Esophagus muscularis mucosa (tissue), 4 donors: Measurements from ENCODE around the gene SLC29A3. TPM values are rescaled to one million over a fixed set of nuclear protein-coding genes. Genes with fewer than 3 reads are reported as not detected.

Experiments
- DNase-seq: peaks from one replicate; pipeline ENCODE4 v3.0.0-alpha.2; 2017; ENCODE audit errors: extremely low spot score
- H3K27ac ChIP-seq, 4 donors: fragments of 200-600 bp; sonication (generic); replicated peaks in 1 of 4; 1 replicate in 3 of 4; 2 replicates in 1 of 4; pipeline ENCODE4 v1.5.1; 2016 to 2019; ENCODE audit warnings: mild to moderate bottlenecking in 1 of 4
- H3K27me3 ChIP-seq, 4 donors: fragments of 200-600 bp; sonication (generic); one replicate each; pipeline versions ENCODE4 v1.5.1 to v1.6.0; 2016 to 2019
- H3K36me3 ChIP-seq, 4 donors: fragments of 200-600 bp; sonication (generic); one replicate each; pipeline ENCODE4 v1.5.1; 2016 to 2019
- H3K4me1 ChIP-seq, 4 donors: fragments of 200-600 bp; sonication (generic); one replicate each; pipeline ENCODE4 v1.5.1; 2016 to 2019
- H3K4me3 ChIP-seq, 4 donors: fragments of 200-600 bp; sonication (generic); 1 replicate in 2 of 4; 2 replicates in 2 of 4; pipeline ENCODE4 v1.5.1; 2016 to 2019; ENCODE audit warnings: mild to moderate bottlenecking in 4 of 4, moderate library complexity in 1 of 4
- H3K9me3 ChIP-seq, 4 donors: fragments of 200-600 bp; sonication (generic); 1 replicate in 3 of 4; 2 replicates in 1 of 4; pipeline ENCODE4 v1.5.1; 2016 to 2019
- EP300 ChIP-seq: sonication (generic); formaldehyde crosslinking; IDR thresholded peaks from one replicate; pipeline ENCODE4 v1.6.1; 2017; ENCODE audit warnings: antibody characterized with exemption
- POLR2A ChIP-seq: fragments of 450-650 bp; IDR thresholded peaks from one replicate; pipeline ENCODE4 v1.6.1; 2017; ENCODE audit warnings: antibody characterized with exemption, moderate library complexity, mild to moderate bottlenecking, low read depth
- POLR2AphosphoS5 ChIP-seq, 2 donors: sonication (generic); formaldehyde crosslinking; IDR thresholded peaks; one replicate each; pipeline ENCODE4 v1.6.1; 2017; ENCODE audit warnings: antibody characterized with exemption in 2 of 2
- WGBS: methylation state at CpG from one replicate; pipeline ENCODE4 v1.1.5; 2018; 5-methylcytosine and 5-hydroxymethylcytosine counted together
- intact Hi-C: fragments of 100-400 bp; cut with DNase I; formaldehyde crosslinking; loops from one replicate; pipeline ENCODE4 v1.15.1; 2023
- total RNA-seq, 4 donors: library from RNA; depleted of rRNA; stranded (reverse); fragments of >200 nt; gene quantifications; one replicate each; pipeline versions ENCODE4 v1.1.0 to v1.2.1, GENCODE V29; 2016
- TF ChIP-seq, protein P1 (sequence below), 3 experiments: fragments of 200-600 bp in 2 of 3; fragments of 450-650 bp in 1 of 3; sonication (generic) in 2 of 3; IDR thresholded peaks; one replicate each; pipeline ENCODE4 v1.5.1; 2017 to 2019; ENCODE audit warnings: antibody characterized with exemption in 3 of 3, mild to moderate bottlenecking in 2 of 3, moderate library complexity in 1 of 3

Gene SLC29A3
- total RNA-seq, 4 donors from 2014 or later = 4.0 to 6.9 (median 5.0) TPM

DNA sequence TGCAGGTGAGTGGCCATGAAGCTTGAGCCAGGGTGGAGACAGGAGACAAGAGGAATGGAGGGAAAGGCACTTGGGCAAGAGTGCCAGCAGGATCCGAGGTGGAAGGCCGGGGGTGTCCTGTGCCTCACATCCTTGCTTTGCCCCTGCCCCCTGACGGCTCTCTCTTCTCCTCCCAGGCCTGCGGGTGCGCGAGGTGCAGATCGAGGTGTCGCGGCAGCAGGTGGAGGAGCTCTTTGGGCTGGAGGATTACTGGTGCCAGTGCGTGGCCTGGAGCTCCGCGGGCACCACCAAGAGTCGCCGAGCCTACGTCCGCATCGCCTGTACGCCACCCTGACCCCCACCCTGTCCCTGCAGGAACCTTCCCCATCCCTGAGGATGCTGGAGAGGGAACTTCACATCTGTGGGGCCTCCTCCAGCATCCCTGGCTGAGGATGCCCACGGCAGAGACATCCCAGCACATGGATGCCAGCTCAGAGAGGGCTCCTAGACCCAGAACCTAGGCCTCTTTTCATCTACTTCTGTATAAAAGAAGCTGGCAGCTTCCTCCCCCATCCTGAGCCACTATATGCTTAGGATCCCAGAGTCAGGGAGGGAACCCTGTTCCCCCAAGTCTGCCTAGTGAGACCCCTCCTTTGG lies 34.4 kb upstream of the SLC29A3 start:
- Histone ChIP-seq H3K9me3 (no peaks in the 10 kb centered on the region), H3K36me3 (peaks cover 0 to 52% (median 11%) of the 10 kb centered on the region in 4 donors), H3K27me3 (no peaks in the 10 kb centered on the region), H3K4me1 (no peaks in the 10 kb centered on the region), H3K27ac (no peak overlapping the region), H3K4me3 (no peak overlapping the region)
- DNase-seq = no peak
- TF ChIP-seq POLR2A = no peak
- TF ChIP-seq, protein P1, sequence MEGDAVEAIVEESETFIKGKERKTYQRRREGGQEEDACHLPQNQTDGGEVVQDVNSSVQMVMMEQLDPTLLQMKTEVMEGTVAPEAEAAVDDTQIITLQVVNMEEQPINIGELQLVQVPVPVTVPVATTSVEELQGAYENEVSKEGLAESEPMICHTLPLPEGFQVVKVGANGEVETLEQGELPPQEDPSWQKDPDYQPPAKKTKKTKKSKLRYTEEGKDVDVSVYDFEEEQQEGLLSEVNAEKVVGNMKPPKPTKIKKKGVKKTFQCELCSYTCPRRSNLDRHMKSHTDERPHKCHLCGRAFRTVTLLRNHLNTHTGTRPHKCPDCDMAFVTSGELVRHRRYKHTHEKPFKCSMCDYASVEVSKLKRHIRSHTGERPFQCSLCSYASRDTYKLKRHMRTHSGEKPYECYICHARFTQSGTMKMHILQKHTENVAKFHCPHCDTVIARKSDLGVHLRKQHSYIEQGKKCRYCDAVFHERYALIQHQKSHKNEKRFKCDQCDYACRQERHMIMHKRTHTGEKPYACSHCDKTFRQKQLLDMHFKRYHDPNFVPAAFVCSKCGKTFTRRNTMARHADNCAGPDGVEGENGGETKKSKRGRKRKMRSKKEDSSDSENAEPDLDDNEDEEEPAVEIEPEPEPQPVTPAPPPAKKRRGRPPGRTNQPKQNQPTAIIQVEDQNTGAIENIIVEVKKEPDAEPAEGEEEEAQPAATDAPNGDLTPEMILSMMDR (IDR thresholded peaks at IDR 0.05) = no peak
- no peak for TF ChIP-seq POLR2AphosphoS5 (IDR thresholded peaks at IDR 0.05)
- TF ChIP-seq EP300 = no peak
- intact Hi-C loops = loop anchor here (5.0 kb wide), 1 partner anchor 77 kb away; no protein-coding TSS in a partner anchor
- WGBS = 89% methylated on average over 14 of the region's 19 CpGs

DNA sequence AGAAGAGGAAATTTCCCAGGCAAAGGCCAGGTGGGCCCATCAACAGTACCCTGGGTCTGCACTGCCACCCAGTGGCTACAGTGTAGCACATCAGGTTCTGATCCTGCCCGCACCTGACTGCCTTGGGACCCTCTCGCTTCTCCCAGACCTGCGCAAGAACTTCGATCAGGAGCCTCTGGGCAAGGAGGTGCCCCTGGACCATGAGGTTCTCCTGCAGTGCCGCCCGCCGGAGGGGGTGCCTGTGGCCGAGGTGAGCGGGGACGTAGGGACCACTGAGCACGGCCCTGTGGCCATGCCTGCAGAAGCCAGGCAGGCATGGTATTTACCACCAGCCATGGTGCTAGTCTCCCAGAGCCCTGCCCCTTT lies 33.9 kb upstream of the SLC29A3 start:
- DNase-seq = no peak
- intact Hi-C loops = loop anchor here (5.0 kb wide), 1 partner anchor 78 kb away; no protein-coding TSS in a partner anchor
- 56% methylated on average over 5 of the region's 11 CpGs for WGBS
- peaks cover 0 to 49% (median 11%) of the 10 kb centered on the region in 4 donors for H3K36me3 ChIP-seq
- H3K27ac ChIP-seq = no peak overlapping the region
- TF ChIP-seq EP300 (no peak), POLR2AphosphoS5 (IDR thresholded peaks at IDR 0.05) (no peak), POLR2A (no peak)
- TF ChIP-seq, protein P1 (IDR thresholded peaks at IDR 0.05) = peak; percentile 67 to 74 (median 71)
- no peak overlapping the region for H3K4me3 ChIP-seq
- peaks cover 0 to 3% (median 0%) of the 10 kb centered on the region in 4 donors for H3K4me1 ChIP-seq
- H3K9me3 ChIP-seq = no peaks in the 10 kb centered on the region
- H3K27me3 ChIP-seq = no peaks in the 10 kb centered on the region

DNA sequence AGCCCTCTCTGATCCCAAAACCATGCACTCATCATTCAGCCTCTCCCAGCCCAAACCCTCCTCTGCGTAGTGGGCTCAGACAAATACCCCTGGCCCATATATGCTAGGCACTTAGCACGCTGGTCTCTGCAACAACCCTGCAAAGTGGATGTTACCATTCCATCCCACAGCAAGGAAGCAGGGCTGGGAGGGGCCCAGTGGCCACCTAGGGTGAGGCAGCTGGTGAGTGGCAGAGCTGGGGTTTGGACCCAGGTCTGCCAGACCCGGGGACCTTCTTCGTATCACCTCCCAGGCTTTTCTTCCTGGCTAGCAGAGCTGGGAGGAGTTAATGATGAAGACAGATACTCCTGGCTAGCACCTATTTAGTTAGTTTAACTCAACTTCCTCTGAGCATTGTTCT lies 33.1 kb upstream of the SLC29A3 start:
- peaks cover 0 to 5% (median 0%) of the 10 kb centered on the region in 4 donors for H3K4me1 ChIP-seq
- TF ChIP-seq EP300 (no peak), POLR2AphosphoS5 (IDR thresholded peaks at IDR 0.05) (no peak), POLR2A (no peak)
- intact Hi-C loops = loop anchor here (2.0 to 5.0 kb wide), 2 partner anchors 79 to 359 kb away; no protein-coding TSS in a partner anchor
- no peaks in the 10 kb centered on the region for H3K9me3 ChIP-seq
- DNase-seq = no peak
- WGBS = 66% methylated on average over 4 of the region's 4 CpGs
- no peak overlapping the region for H3K4me3 ChIP-seq
- no peaks in the 10 kb centered on the region for H3K27me3 ChIP-seq
- peaks cover 0 to 48% (median 11%) of the 10 kb centered on the region in 4 donors for H3K36me3 ChIP-seq
- no peak overlapping the region for H3K27ac ChIP-seq

DNA sequence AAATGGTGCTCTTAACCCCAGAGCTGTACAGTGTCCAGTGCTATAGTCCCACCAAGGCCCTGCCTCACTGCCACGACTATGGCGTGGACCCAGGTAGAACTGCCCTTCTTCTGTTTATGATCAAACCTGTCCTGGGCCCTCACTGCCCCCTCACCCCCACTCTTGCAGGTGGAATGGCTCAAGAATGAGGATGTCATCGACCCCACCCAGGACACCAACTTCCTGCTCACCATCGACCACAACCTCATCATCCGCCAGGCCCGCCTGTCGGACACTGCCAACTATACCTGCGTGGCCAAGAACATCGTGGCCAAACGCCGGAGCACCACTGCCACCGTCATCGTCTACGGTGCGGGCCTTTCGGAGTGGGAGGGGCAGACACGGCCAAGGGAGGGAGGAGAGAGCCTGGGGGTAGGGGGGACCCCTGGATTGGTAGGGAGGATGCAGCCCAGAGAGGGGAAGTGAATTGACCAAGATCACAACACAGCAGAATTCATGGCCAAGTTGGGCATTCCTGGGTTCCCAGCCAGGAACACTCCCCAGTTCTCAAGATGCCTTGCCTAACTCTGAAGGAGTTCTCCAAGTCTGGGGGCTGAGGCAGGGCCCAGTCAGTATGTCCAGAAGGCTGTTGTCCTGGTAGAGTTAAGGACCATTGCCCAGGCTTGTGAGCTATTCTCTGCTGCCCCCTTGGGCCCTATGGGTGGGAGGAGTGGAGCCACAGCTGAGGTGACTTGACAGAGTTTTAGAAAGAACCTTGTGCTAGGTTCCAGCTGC lies 32.4 kb upstream of the SLC29A3 start:
- TF ChIP-seq, protein P1 (IDR thresholded peaks at IDR 0.05) = no peak
- TF ChIP-seq POLR2AphosphoS5 (IDR thresholded peaks at IDR 0.05) = no peak
- no peak for TF ChIP-seq POLR2A
- TF ChIP-seq EP300 = no peak
- Histone ChIP-seq H3K27me3 (no peaks in the 10 kb centered on the region), H3K9me3 (no peaks in the 10 kb centered on the region), H3K27ac (no peak overlapping the region), H3K36me3 (peaks cover 0 to 54% (median 16%) of the 10 kb centered on the region in 4 donors), H3K4me3 (no peak overlapping the region), H3K4me1 (peaks cover 0 to 5% (median 0%) of the 10 kb centered on the region in 4 donors)
- no peak for DNase-seq
- 94% methylated on average over 15 of the region's 17 CpGs for WGBS
- intact Hi-C loops = loop anchor here (2.0 to 5.0 kb wide), 2 partner anchors 79 to 360 kb away; no protein-coding TSS in a partner anchor

GRCh38 chr10:71287456-71287855 lies 31.6 kb upstream of the SLC29A3 start:
- Histone ChIP-seq H3K4me1 (peaks cover 0 to 5% (median 0%) of the 10 kb centered on the region in 4 donors), H3K4me3 (no peak overlapping the region), H3K9me3 (no peaks in the 10 kb centered on the region), H3K27ac (no peak overlapping the region), H3K27me3 (no peaks in the 10 kb centered on the region), H3K36me3 (peaks cover 0 to 54% (median 17%) of the 10 kb centered on the region in 4 donors)
- TF ChIP-seq, protein P1 (IDR thresholded peaks at IDR 0.05) = no peak
- TF ChIP-seq POLR2A = no peak
- TF ChIP-seq POLR2AphosphoS5 (IDR thresholded peaks at IDR 0.05) = no peak
- no peak for TF ChIP-seq EP300
- no peak for DNase-seq
- 61% methylated on average over 3 of the region's 14 CpGs for WGBS
- intact Hi-C loops = loop anchor here (2.0 to 5.0 kb wide), 2 partner anchors 80 to 361 kb away; no protein-coding TSS in a partner anchor
